IPS-18a (cell line): ENCODE results near the gene ANKS6.

Experiments
- H3K27ac ChIP-seq: one replicate; pipeline ENCODE4 v1.5.1; 2013; ENCODE audit warnings: low read length
- H3K27me3 ChIP-seq: one replicate; pipeline ENCODE4 v1.6.1; 2013; ENCODE audit warnings: mild to moderate bottlenecking, low read length; ENCODE audit not compliant: control insufficient read depth, insufficient read depth
- H3K36me3 ChIP-seq: one replicate; pipeline ENCODE4 v1.6.1; 2013; ENCODE audit warnings: low read depth, low read length; ENCODE audit not compliant: control insufficient read depth
- H3K4me1 ChIP-seq: one replicate; pipeline ENCODE4 v1.6.1; 2013; ENCODE audit warnings: low read depth, low read length; ENCODE audit not compliant: control insufficient read depth
- H3K4me3 ChIP-seq: one replicate; pipeline ENCODE4 v1.5.1; 2013; ENCODE audit warnings: low read length
- H3K9ac ChIP-seq: one replicate; pipeline ENCODE4 v1.6.1; 2013; ENCODE audit warnings: mild to moderate bottlenecking, low read length, moderate library complexity
- H3K9me3 ChIP-seq: one replicate; pipeline ENCODE4 v1.6.1; 2013; ENCODE audit warnings: low read depth, low read length; ENCODE audit not compliant: control insufficient read depth

ANKS6 gene

GRCh38 chr9:98801561-98801960 is 5.2 kb upstream of the ANKS6 start:
- H3K27ac ChIP-seq: no peak overlapping the region
- no peak overlapping the region for H3K9ac ChIP-seq
- H3K4me1 ChIP-seq: peaks cover 5% of the 10 kb centered on the region
- H3K27me3 ChIP-seq: peaks cover 8% of the 10 kb centered on the region
- H3K36me3 ChIP-seq: no peaks in the 10 kb centered on the region
- H3K9me3 ChIP-seq: peaks cover 4% of the 10 kb centered on the region
- H3K4me3 ChIP-seq: no peak overlapping the region

GRCh38 chr9:98798254-98798653 is 1.9 kb upstream of the ANKS6 start:
- H3K9ac ChIP-seq: no peak overlapping the region
- H3K9me3 ChIP-seq: peaks cover 4% of the 10 kb centered on the region
- H3K36me3 ChIP-seq: no peaks in the 10 kb centered on the region
- peaks cover 15% of the 10 kb centered on the region for H3K4me1 ChIP-seq
- peaks cover 14% of the 10 kb centered on the region for H3K27me3 ChIP-seq
- H3K27ac ChIP-seq: no peak overlapping the region
- no peak overlapping the region for H3K4me3 ChIP-seq

GRCh38 chr9:98797491-98797890 is 1.1 kb upstream of the ANKS6 start:
- Histone ChIP-seq H3K36me3 (no peaks in the 10 kb centered on the region), H3K27me3 (peaks cover 14% of the 10 kb centered on the region), H3K27ac (no peak overlapping the region), H3K9ac (no peak overlapping the region), H3K4me3 (no peak overlapping the region), H3K4me1 (peaks cover 15% of the 10 kb centered on the region), H3K9me3 (peaks cover 4% of the 10 kb centered on the region)

- Histone ChIP-seq H3K27ac (no peak overlapping the region), H3K36me3 (no peaks in the 10 kb centered on the region), H3K9ac (peak overlapping the region; percentile 39), H3K9me3 (peaks cover 4% of the 10 kb centered on the region), H3K4me1 (peaks cover 25% of the 10 kb centered on the region), H3K4me3 (peak overlapping the region; percentile 79), H3K27me3 (peaks cover 14% of the 10 kb centered on the region)
Observed at GRCh38 chr9:98795970-98796363, 388 bp downstream of the ANKS6 start.

GRCh38 chr9:98795295-98795955 is 930 bp downstream of the ANKS6 start:
- H3K36me3 ChIP-seq: no peaks in the 10 kb centered on the region
- H3K27me3 ChIP-seq: peaks cover 14% of the 10 kb centered on the region
- peak overlapping the region; percentile 79 for H3K4me3 ChIP-seq
- H3K4me1 ChIP-seq: peaks cover 24% of the 10 kb centered on the region
- peaks cover 4% of the 10 kb centered on the region for H3K9me3 ChIP-seq
- H3K9ac ChIP-seq: peak overlapping the region; percentile 39
- H3K27ac ChIP-seq: no peak overlapping the region

- Histone ChIP-seq H3K27ac (no peak overlapping the region), H3K9me3 (peaks cover 4% of the 10 kb centered on the region), H3K4me3 (peak overlapping the region; percentile 79), H3K4me1 (peaks cover 20% of the 10 kb centered on the region), H3K36me3 (peaks cover 4% of the 10 kb centered on the region), H3K27me3 (peaks cover 14% of the 10 kb centered on the region), H3K9ac (no peak overlapping the region)
Observed at GRCh38 chr9:98794802-98795201, 1.6 kb downstream of the ANKS6 start.

- H3K9ac ChIP-seq: no peak overlapping the region
- H3K36me3 ChIP-seq: peaks cover 14% of the 10 kb centered on the region
- H3K9me3 ChIP-seq: peaks cover under 1% of the 10 kb centered on the region
- H3K4me1 ChIP-seq: peaks cover 20% of the 10 kb centered on the region
- no peak overlapping the region for H3K27ac ChIP-seq
- H3K27me3 ChIP-seq: peaks cover 14% of the 10 kb centered on the region
- H3K4me3 ChIP-seq: no peak overlapping the region
Observed at GRCh38 chr9:98793031-98793430, 3.3 kb downstream of the ANKS6 start.

- H3K27ac ChIP-seq: peak overlapping the region; percentile 65
- H3K4me1 ChIP-seq: peaks cover 20% of the 10 kb centered on the region
- H3K9me3 ChIP-seq: no peaks in the 10 kb centered on the region
- peaks cover 6% of the 10 kb centered on the region for H3K27me3 ChIP-seq
- peaks cover 14% of the 10 kb centered on the region for H3K36me3 ChIP-seq
- H3K9ac ChIP-seq: peak overlapping the region; percentile 34
- no peak overlapping the region for H3K4me3 ChIP-seq
Observed at GRCh38 chr9:98791608-98792490, 4.5 kb downstream of the ANKS6 start.

- Histone ChIP-seq H3K27ac (peak overlapping the region; percentile 65), H3K9me3 (no peaks in the 10 kb centered on the region), H3K4me1 (peaks cover 20% of the 10 kb centered on the region), H3K27me3 (peaks cover 6% of the 10 kb centered on the region), H3K9ac (peak overlapping the region; percentile 34), H3K36me3 (peaks cover 14% of the 10 kb centered on the region), H3K4me3 (no peak overlapping the region)
Observed at GRCh38 chr9:98790842-98791607, 5.3 kb downstream of the ANKS6 start.

GRCh38 chr9:98790134-98790841 is 6.1 kb downstream of the ANKS6 start:
- H3K4me1 ChIP-seq: peaks cover 16% of the 10 kb centered on the region
- H3K9me3 ChIP-seq: no peaks in the 10 kb centered on the region
- H3K36me3 ChIP-seq: peaks cover 14% of the 10 kb centered on the region
- no peak overlapping the region for H3K27ac ChIP-seq
- no peak overlapping the region for H3K4me3 ChIP-seq
- H3K27me3 ChIP-seq: no peaks in the 10 kb centered on the region
- H3K9ac ChIP-seq: no peak overlapping the region
